ENCODE measurements around the gene SDR39U1. TPM values are rescaled to one million over a fixed set of nuclear protein-coding genes. Genes with fewer than 3 reads are reported as not detected.

The SDR39U1 gene
- total RNA-seq, 4 donors from 2014 or later = 21.7 to 51.4 (median 38.3) TPM

DNA sequence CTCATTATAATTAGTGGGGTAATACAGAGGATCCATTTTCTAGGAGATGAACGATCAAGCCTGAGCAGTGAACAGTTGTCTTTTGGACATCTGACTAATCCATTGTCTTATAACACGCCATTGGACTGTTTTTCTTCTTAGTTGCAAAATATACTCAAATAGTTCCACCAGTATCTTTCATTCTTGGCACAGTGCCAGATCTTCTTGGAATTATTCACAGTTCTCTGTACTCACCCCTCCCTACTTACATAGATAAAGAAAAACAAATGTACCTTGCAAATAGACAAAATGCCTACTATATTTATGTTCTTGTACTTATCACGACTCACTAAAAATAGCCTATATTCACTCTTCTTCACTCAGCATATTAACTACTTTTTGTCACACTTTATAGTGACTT lies 16.9 kb downstream of the SDR39U1 start:
- DNase-seq (no peak), ATAC-seq (peak in 1 of 2 donors; percentile 23)
- H3K9me3 ChIP-seq = no peaks in the 10 kb centered on the region
- TF ChIP-seq, protein P1, sequence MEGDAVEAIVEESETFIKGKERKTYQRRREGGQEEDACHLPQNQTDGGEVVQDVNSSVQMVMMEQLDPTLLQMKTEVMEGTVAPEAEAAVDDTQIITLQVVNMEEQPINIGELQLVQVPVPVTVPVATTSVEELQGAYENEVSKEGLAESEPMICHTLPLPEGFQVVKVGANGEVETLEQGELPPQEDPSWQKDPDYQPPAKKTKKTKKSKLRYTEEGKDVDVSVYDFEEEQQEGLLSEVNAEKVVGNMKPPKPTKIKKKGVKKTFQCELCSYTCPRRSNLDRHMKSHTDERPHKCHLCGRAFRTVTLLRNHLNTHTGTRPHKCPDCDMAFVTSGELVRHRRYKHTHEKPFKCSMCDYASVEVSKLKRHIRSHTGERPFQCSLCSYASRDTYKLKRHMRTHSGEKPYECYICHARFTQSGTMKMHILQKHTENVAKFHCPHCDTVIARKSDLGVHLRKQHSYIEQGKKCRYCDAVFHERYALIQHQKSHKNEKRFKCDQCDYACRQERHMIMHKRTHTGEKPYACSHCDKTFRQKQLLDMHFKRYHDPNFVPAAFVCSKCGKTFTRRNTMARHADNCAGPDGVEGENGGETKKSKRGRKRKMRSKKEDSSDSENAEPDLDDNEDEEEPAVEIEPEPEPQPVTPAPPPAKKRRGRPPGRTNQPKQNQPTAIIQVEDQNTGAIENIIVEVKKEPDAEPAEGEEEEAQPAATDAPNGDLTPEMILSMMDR (IDR thresholded peaks at IDR 0.05 in 4 of 5, conservative IDR thresholded peaks at IDR 0.05 in 1 of 5) = no peak
- TF ChIP-seq POLR2A (IDR thresholded peaks at IDR 0.05) = no peak
- in situ Hi-C loops (cut with MboI; ENCODE audit: low sequenced_read_pairs in 4 of 4) = loop anchor here in 2 of 4 donors (25.0 kb wide), 2 partner anchors 188 to 1113 kb away; partner anchors contain the start of genes BCL2L2 (in 1 of the 2), GMPR2 (in 1 of the 2), NEDD8 (in 1 of the 2) and PABPN1 (in 1 of the 2)
- H3K4me3 ChIP-seq = no peak overlapping the region
- peaks cover 6 to 8% of the 10 kb centered on the region in 2 donors for H3K4me1 ChIP-seq
- peak overlapping the region in 2 of 4 donors; percentile 19 to 29 for H3K27ac ChIP-seq
- intact Hi-C loops (cut with DNase I; ENCODE audit: low total_unique reads) = no loop called here
- H3K27me3 ChIP-seq = no peaks in the 10 kb centered on the region
- no peaks in the 10 kb centered on the region for H3K36me3 ChIP-seq

DNA sequence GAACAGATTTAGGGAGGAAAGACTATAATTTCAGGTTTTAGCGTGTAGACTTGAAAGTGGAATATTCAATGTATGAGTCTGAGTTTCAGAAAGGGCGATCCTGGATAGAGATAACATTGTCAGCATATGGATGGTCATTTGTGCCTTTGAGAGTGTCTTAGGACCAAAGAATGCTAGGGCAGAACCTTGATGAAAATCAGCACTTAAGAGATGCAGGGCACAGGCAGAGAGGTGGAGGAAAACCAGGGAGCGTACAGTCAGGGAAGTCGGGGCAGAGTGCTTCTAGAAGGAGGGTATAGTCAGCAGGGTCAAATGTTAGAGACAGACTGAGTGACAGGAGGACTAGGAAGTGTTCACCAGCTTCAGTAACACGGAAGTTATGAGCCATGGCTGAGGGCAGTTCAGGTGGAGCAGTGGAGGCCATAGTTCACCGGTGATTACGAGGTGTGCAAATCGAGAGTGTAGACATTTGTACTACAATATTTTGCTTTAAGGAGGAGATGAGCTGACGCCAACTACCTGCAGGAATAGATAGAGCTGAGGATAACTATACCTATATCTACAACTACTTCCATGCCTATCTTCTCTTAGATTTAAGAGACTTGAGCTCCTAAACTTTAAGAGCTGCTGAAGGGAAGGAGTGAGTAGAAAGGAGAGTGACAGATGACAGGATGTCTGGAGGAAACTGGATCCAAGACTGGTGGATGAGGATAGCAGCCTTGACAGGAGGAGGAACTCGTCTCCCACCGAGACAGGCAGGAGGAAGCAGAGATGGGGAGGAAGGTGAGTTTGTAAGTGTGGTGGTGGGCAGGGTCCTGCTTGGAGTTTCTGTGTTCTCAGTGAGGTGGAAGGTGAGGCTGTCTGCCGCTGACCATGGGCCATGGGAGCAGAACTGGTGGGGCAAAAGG lies 19.6 kb downstream of the SDR39U1 start:
- ATAC-seq = no peak
- in situ Hi-C loops (cut with MboI; ENCODE audit: low sequenced_read_pairs in 4 of 4) = no loop called here

DNA sequence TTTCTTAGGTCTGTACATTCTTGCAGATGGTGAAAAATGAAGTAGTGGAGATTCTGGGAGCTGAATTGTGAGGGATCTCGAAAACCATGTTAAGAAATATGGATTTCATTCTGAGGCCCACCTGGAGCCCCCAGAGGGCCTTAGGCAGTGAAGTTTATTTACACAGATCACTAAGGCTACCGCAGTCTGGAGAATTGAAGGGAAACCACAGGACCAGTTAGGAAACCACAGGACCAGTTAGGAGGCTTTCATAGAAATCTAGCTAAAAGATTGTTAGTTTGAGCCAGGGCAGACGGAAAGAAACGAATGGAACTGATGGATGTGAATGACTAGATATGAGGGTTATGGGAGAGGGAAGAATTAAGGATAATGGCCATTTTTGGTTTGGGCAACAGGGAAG lies 20.3 kb downstream of the SDR39U1 start:
- Histone ChIP-seq H3K36me3 (no peaks in the 10 kb centered on the region), H3K4me1 (peaks cover 0 to 4% of the 10 kb centered on the region in 2 donors), H3K27ac (no peak overlapping the region), H3K27me3 (no peaks in the 10 kb centered on the region), H3K4me3 (no peak overlapping the region), H3K9me3 (no peaks in the 10 kb centered on the region)
- no peak for TF ChIP-seq POLR2A (IDR thresholded peaks at IDR 0.05)
- TF ChIP-seq, protein P1 (IDR thresholded peaks at IDR 0.05 in 4 of 5, conservative IDR thresholded peaks at IDR 0.05 in 1 of 5) = no peak
- in situ Hi-C loops (cut with MboI; ENCODE audit: low sequenced_read_pairs in 4 of 4) = no loop called here
- ATAC-seq (no peak), DNase-seq (no peak)
- intact Hi-C loops (cut with DNase I; ENCODE audit: low total_unique reads) = no loop called here

More for the DNA sequence above, 19.6 kb downstream of the SDR39U1 start:
- Histone ChIP-seq H3K27ac (no peak overlapping the region), H3K4me1 (peaks cover 0 to 4% of the 10 kb centered on the region in 2 donors), H3K36me3 (no peaks in the 10 kb centered on the region), H3K9me3 (no peaks in the 10 kb centered on the region), H3K4me3 (no peak overlapping the region), H3K27me3 (no peaks in the 10 kb centered on the region)
- intact Hi-C loops (cut with DNase I; ENCODE audit: low total_unique reads) = no loop called here
- TF ChIP-seq, protein P1 (IDR thresholded peaks at IDR 0.05 in 4 of 5, conservative IDR thresholded peaks at IDR 0.05 in 1 of 5) = no peak
- no peak for TF ChIP-seq POLR2A (IDR thresholded peaks at IDR 0.05)
- no peak for DNase-seq

DNA sequence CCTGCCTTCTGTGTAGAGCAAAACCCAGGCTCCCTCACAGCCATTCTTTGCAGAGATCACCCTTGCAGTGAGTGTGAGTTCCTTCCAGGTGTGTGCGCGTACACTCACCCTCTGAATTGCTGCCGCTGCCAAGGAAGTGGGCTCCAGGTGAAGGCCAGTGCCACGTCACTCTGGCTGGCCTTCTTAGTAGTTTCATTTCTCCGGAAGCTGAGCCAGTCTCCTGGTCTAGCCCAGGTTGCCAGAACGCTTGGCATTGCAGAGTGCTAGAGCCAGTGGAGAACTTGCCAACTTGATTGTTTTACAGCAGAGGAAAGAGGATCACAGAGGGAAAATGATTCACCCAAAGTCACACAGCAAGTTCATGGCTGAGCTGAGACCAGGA lies 24.1 kb downstream of the SDR39U1 start:
- in situ Hi-C loops (cut with MboI; ENCODE audit: low sequenced_read_pairs in 4 of 4) (no loop called here), intact Hi-C loops (cut with DNase I; ENCODE audit: low total_unique reads) (no loop called here)
- TF ChIP-seq, protein P1 (IDR thresholded peaks at IDR 0.05 in 4 of 5, conservative IDR thresholded peaks at IDR 0.05 in 1 of 5) = no peak
- no peak for TF ChIP-seq POLR2A (IDR thresholded peaks at IDR 0.05)
- Histone ChIP-seq H3K4me3 (no peak overlapping the region), H3K27me3 (no peaks in the 10 kb centered on the region), H3K36me3 (no peaks in the 10 kb centered on the region), H3K9me3 (no peaks in the 10 kb centered on the region), H3K27ac (no peak overlapping the region), H3K4me1 (no peaks in the 10 kb centered on the region)
- DNase-seq (no peak), ATAC-seq (no peak)
